ENCODE data around the gene HPS4.
"Not testable (repeated sequence)": the region's sequence is repeated elsewhere in the genome, so short reads cannot be mapped to it uniquely, and the experiment has no call there.

HPS4 gene

GRCh38 chr22:26483439-26484359, at the start of gene HPS4, which contains the start of gene SRRD:
HPS4 (minus strand) TSS chr22:26483783; CDS start chr22:26481762, 2,021 bp downstream.
SRRD (plus strand) TSS chr22:26483877; CDS start chr22:26483891, 14 bp downstream.
- peak; percentile 88 for DNase-seq

DNA sequence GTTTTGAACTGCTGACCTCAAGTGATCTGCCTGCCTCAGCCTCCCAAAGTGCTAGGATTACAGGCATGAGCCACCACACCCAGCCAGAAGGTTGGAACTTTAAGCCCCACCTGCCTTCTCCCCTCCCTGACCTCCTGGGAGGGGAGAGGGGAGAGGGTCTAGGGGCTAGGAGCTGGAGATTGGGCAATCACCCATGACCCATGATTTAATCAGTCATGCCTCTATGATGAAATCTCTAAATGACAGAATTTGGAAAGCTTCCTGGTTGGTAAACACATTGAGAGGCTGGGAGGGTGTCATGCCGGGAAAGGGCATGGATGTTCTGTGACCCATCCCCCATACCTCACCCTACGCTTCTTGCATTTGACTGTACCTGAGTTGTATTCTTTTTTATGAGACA, 45.8 kb upstream of the HPS4 start:
- no peak for DNase-seq

- not testable (repeated sequence) for DNase-seq
These were observed 44.9 kb upstream of the HPS4 start for GRCh38 chr22:26528518-26528917.

- DNase-seq: no peak
These were observed 44.2 kb upstream of the HPS4 start for GRCh38 chr22:26527574-26528465.

DNA sequence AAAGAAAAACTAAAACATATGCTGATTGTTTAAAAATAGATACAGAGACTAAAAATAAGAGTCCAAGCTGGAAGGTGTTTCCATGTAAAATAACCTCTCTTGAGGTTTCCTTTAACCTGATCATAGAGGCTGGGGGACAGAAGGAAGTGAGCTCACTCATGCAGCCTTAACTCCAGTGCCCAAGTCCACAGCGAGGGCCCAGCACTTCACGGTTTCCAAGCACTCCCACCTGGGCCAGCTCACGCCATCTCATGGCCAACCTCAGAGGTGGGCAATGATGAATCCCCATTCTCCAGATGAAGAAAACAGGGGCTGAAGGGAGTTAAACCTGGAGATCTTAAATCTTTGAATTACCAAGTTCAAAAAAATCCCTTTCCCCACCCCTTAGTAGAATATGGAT, 43.6 kb upstream of the HPS4 start:
- DNase-seq: no peak

GRCh38 chr22:26525946-26526564, 42.5 kb upstream of the HPS4 start:
- DNase-seq: no peak

DNA sequence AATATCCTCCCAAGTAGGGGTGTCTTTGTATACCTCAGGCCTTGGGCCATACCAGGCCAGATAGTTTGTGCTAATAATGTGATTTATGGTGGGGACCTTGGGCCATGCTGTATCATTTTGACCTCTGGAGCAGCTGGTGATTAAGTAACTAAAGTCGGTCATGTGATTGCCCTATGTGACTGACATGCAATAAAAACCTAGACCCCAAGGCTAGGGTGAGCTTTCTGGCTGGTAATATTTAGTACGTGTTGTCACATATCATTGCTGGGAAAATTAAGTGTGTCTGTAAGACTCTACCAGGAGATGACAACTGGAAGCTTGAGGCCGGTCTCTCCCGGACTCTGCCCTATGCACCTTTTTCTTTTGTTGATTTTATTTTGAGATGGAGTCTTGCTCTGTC, 41.3 kb upstream of the HPS4 start:
- DNase-seq: no peak

- no peak for DNase-seq
These were observed 39.0 kb upstream of the HPS4 start for GRCh38 chr22:26522592-26522991.

DNA sequence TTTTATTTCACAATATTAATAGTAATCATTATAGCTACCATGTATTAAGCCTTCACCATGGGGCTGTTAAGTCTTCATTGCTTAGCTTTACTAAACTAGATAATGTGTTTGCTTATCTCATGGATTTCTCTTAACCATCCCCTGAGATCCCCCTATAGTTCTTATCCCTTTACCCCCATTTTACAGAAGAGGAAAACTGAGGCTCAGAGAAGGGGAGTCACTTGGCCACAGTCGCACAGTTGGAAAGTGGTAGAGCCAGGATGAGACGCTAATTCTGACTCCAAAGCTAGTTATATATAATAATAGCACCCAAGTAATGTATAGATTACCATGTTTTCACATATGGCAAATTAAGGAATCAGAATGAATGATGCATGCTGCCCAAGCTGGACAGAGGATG, 38.4 kb upstream of the HPS4 start:
- no peak for DNase-seq

- no peak for DNase-seq
These were observed 33.8 kb upstream of the HPS4 start for GRCh38 chr22:26517429-26517828.

GRCh38 chr22:26516503-26516902, 32.9 kb upstream of the HPS4 start:
- no peak for DNase-seq

- no peak for DNase-seq
These were observed 32.3 kb upstream of the HPS4 start for GRCh38 chr22:26515931-26516330.

GRCh38 chr22:26514419-26515161, 31.0 kb upstream of the HPS4 start:
- DNase-seq: no peak

GRCh38 chr22:26513838-26514237, 30.3 kb upstream of the HPS4 start:
- DNase-seq: no peak

DNA sequence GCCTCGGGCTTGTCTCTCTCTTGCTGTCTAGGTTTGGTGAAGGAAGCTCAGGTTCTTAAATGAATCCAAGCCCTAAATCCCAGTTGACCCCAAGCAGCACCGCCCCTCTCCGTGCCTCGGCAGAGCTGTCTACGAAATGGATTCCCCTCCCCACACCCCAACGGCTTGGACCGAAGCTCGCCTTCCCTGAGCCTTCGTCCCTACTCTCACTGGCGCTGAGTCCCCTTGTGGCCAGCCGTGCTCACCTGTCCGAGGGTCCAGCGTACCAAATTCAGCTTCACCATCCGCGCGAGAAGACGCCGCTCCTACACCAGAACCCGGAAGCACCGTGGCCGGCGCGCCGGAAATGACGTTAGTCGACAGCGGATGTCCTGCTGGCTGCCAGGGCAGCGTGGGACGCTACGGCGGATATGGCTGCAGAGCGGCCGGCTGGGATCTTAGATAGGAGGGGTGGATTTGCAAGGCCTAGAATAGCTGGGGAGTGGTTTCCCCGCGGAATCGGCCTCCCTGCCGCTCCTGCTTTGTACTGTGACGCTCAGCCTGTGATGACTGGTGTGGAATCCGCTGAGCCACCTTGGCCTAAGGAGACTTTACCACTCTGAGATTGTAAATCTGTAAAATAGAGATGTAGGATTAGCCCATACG, 28.7 kb upstream of the HPS4 start, which contains the start of gene TFIP11:
TSS of gene TFIP11 (minus strand) at position 325 of the 645 bp plus-strand sequence. CDS start 2,201 bp downstream, outside the sequence.
- DNase-seq: peak; percentile 86

DNA sequence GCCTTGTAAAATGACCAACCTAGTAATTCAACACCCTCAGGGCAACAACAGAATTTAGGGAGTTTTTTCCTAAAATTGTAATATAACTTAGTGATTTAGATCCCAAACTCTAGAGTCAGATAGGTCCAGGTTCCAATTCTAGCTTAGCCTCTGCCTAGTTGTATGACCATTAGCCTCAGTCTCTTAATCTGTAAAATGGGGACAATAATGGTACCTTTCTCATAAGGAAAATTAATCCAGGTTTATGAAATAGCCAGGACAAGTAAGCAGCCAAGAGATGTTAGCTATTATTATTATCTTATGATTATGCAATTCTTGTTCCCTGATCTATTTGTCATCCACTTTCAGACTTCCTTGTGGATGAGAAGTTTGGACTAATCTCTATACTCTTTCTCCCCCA, 24.6 kb upstream of the HPS4 start:
- DNase-seq: no peak

DNA sequence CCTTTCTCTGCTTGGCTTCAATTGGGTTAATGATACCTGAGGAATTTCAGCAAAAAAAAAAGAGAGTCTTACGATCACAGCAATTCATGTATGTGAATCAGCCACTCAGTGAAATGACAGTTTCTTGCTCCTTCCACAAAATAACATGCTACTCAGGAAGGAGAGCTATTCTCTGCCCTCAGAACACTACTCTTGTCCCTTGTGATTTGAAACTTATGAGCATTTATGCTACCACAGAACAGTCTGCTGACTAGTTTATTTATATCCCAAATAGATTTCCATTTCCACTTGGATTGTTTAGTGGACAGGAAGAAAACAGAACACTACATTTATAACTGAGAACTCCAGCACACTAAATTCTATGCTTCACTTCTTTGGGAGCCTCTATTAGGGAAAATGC, 20.2 kb upstream of the HPS4 start:
- no peak for DNase-seq

DNA sequence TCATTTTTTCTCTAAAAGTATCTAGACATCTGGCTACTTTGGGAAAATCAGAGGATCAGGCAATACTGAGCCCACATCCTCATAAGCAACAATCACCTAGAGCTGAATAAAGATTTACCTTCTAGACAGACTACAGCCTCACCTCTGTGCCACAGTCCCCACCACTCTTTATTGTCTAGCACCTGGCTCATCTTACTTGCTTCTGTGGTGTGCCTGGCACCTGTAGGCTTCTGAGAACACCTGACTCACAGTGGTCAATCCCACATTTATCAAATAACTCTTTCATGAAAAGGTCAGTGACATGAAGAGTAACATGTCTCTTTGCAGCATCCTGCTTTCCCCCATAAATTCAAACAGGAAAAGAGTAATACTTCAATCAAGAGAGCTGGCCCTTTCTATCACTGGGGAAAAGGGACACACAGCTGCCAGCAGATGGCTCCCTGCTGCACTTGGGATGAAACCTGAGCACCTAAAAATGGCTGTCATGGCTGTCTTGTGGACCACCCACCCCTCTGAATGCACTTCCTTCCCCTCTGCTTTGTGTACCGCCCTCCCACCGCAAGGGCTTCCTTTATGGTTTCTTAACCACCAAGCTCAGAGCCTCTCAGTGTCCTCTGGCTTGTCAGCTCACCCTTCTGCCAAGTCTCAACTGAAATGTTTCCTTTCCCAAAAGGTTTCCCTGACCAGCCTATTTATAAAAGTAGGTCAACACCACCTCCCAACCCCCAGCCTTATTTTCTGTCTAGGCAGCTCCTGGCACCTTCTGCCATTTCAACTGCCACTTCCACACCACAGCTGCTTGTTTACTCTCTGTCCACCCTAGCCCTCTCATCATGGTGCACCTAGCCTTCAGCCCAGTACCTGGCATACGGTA, 19.3 kb upstream of the HPS4 start:
- peak; percentile 42 for DNase-seq

- DNase-seq: no peak
These were observed 18.4 kb upstream of the HPS4 start for GRCh38 chr22:26501996-26502395.

- no peak for DNase-seq
These were observed 15.7 kb upstream of the HPS4 start for GRCh38 chr22:26499188-26499703.
